Suprapubic skin (tissue), 4 donors: ENCODE measurements around the gene NEURL1B. TPM values are rescaled to one million over a fixed set of nuclear protein-coding genes. Genes with fewer than 3 reads are reported as not detected.

Experiments used
- DNase-seq, 2 donors: peaks; one replicate each; pipeline ENCODE4 v3.0.0-alpha.2; 2019; ENCODE audit warnings: low spot score in 2 of 2
- H3K27ac ChIP-seq: fragments of 200-600 bp; sonication (generic); one replicate; pipeline ENCODE4 v1.5.1; 2019
- H3K27me3 ChIP-seq: fragments of 200-600 bp; sonication (generic); one replicate; pipeline ENCODE4 v1.5.1; 2019
- H3K36me3 ChIP-seq: fragments of 200-600 bp; sonication (generic); one replicate; pipeline ENCODE4 v1.5.1; 2019
- H3K4me1 ChIP-seq: fragments of 200-600 bp; sonication (generic); one replicate; pipeline ENCODE4 v1.5.1; 2019
- H3K4me3 ChIP-seq: fragments of 200-600 bp; sonication (generic); one replicate; pipeline ENCODE4 v1.5.1; 2019; ENCODE audit warnings: mild to moderate bottlenecking
- H3K9me3 ChIP-seq: fragments of 200-600 bp; sonication (generic); one replicate; pipeline ENCODE4 v1.5.1; 2019
- EP300 ChIP-seq: sonication (generic); formaldehyde crosslinking; IDR thresholded peaks from one replicate; pipeline ENCODE4 v1.6.1; 2017; ENCODE audit warnings: antibody characterized with exemption
- POLR2A ChIP-seq, 2 donors: fragments of 450-650 bp; IDR thresholded peaks; one replicate each; pipeline ENCODE4 v1.6.1; 2017; ENCODE audit warnings: antibody characterized with exemption in 2 of 2, mild to moderate bottlenecking in 2 of 2, moderate library complexity in 2 of 2
- POLR2AphosphoS5 ChIP-seq, 3 donors: sonication (generic); formaldehyde crosslinking; IDR thresholded peaks; one replicate each; pipeline ENCODE4 v1.6.1; 2017; ENCODE audit warnings: antibody characterized with exemption in 3 of 3
- WGBS: methylation state at CpG from one replicate; pipeline ENCODE4 v1.1.5; 2018; 5-methylcytosine and 5-hydroxymethylcytosine counted together
- total RNA-seq, 4 donors: library from RNA; depleted of rRNA; stranded (reverse); fragments of >200 nt; gene quantifications; one replicate each; pipeline ENCODE4 v1.1.0, GENCODE V29; 2016
- TF ChIP-seq, protein P1 (sequence below), 2 donors: fragments of 200-600 bp in 1 of 2; fragments of 450-650 bp in 1 of 2; sonication (generic) in 1 of 2; IDR thresholded peaks; one replicate each; pipeline ENCODE4 v1.5.1; 2016 to 2019; ENCODE audit warnings: antibody characterized with exemption in 2 of 2, mild to moderate bottlenecking in 1 of 2, moderate library complexity in 1 of 2

The NEURL1B gene
- total RNA-seq, 4 donors from 2014 or later = 18.5 to 40.9 (median 30.4) TPM

DNA sequence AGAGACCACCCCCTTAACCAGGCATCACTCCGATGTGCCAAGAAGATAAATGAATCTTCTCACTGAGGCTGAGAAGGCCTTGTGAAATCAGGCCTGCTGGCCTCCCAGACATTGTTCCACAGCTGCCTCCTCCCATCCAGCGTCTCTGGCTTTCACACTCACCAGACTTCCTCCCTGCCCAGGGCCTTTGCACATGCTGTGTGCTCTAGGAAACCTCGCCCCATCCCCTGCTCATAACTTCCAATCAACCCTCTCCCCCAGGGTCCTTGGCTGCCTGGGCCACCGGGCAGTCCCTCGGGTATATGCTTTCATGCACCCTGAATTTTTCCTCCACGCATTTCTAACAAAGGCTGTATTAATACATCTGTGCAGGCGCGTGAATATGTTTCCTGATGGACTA lies 71.5 kb downstream of the NEURL1B start:
- H3K4me1 ChIP-seq = peaks cover 42% of the 10 kb centered on the region
- no peak overlapping the region for H3K4me3 ChIP-seq
- H3K36me3 ChIP-seq = no peaks in the 10 kb centered on the region
- no peaks in the 10 kb centered on the region for H3K27me3 ChIP-seq
- WGBS = 55% methylated on average over 7 of the region's 8 CpGs
- H3K27ac ChIP-seq = no peak overlapping the region
- no peak for DNase-seq
- no peak for TF ChIP-seq EP300
- TF ChIP-seq, protein P1, sequence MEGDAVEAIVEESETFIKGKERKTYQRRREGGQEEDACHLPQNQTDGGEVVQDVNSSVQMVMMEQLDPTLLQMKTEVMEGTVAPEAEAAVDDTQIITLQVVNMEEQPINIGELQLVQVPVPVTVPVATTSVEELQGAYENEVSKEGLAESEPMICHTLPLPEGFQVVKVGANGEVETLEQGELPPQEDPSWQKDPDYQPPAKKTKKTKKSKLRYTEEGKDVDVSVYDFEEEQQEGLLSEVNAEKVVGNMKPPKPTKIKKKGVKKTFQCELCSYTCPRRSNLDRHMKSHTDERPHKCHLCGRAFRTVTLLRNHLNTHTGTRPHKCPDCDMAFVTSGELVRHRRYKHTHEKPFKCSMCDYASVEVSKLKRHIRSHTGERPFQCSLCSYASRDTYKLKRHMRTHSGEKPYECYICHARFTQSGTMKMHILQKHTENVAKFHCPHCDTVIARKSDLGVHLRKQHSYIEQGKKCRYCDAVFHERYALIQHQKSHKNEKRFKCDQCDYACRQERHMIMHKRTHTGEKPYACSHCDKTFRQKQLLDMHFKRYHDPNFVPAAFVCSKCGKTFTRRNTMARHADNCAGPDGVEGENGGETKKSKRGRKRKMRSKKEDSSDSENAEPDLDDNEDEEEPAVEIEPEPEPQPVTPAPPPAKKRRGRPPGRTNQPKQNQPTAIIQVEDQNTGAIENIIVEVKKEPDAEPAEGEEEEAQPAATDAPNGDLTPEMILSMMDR (IDR thresholded peaks at IDR 0.05) = no peak
- no peak for TF ChIP-seq POLR2A (IDR thresholded peaks at IDR 0.05)
- no peak for TF ChIP-seq POLR2AphosphoS5 (IDR thresholded peaks at IDR 0.05)
- no peaks in the 10 kb centered on the region for H3K9me3 ChIP-seq

DNA sequence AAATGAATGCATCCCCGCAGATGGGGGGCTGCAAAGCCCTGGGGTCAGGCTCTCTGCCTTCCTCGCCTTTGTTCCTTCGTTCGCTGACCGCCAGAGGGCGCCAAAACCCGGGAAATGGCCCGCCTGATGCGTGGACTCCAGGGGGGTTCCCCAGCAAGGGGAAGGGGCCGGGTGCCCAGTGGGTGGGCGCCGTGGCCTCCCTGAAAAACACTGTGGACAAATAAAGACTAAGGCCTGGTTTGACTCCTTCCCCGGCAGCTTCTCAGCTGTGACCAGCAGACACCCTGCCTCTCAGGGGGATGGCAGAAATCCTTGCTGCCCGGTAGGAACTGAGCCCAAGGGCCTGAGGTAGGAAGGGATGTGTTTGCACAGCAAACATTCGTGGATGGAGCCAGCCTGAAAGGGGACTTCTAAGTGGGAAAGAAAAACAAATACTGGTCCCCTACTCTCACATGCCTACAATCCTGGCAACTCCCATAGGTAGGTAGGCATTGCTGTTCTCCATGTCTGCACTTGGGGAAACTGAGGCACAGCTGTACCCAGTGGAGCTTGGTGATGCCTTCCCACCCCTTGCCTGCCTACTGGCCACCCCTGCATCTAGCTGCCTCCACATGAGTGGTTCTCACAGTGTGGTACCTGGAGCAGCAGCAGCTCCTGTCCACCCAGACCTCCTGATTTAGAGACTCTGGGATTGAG lies 72.2 kb downstream of the NEURL1B start:
- Histone ChIP-seq H3K4me1 (peaks cover 43% of the 10 kb centered on the region), H3K9me3 (no peaks in the 10 kb centered on the region), H3K27me3 (no peaks in the 10 kb centered on the region), H3K27ac (no peak overlapping the region), H3K36me3 (no peaks in the 10 kb centered on the region), H3K4me3 (no peak overlapping the region)
- 0% methylated on average over 9 of the region's 15 CpGs for WGBS
- no peak for TF ChIP-seq POLR2A (IDR thresholded peaks at IDR 0.05)
- TF ChIP-seq, protein P1 (IDR thresholded peaks at IDR 0.05) = peak; percentile 74 to 84
- peak in 1 of 2 donors; percentile 85 for DNase-seq

DNA sequence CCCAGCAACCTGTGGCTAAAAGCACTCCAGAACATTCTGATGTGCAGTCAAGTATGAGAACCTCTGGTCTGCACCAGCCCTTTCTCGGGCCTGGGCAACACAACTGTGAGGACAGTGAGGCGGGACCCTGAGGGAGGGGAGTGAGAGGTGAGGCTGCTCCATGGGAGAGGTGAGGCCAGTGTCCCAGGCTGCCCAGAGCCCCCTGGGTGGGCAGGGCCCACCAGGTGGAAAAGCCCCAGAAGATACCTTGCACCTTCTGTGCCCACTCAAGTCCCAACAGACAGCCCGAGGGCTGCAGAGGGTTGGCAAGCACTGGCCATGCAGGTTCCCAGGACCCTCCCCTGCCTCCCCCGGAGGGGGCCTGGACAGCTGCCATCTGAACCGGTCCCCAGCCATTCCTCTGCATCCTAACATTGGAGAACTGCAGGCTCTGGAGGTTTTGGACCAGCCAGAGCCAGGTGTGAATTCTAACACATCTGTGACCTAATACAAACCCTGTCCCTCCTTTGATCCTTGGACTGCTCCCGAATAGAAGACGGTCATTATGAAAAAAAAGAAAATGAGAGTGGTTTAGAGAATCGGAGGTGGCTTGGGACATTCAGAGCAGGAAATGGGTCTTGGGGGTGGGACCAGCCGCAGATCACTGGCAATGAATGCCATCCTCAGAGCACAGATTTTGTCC lies 72.9 kb downstream of the NEURL1B start:
- no peak for TF ChIP-seq POLR2AphosphoS5 (IDR thresholded peaks at IDR 0.05)
- no peak for TF ChIP-seq POLR2A (IDR thresholded peaks at IDR 0.05)
- TF ChIP-seq, protein P1 (IDR thresholded peaks at IDR 0.05) = no peak
- TF ChIP-seq EP300 = no peak
- H3K27ac ChIP-seq = peak overlapping the region; percentile 78
- H3K27me3 ChIP-seq = no peaks in the 10 kb centered on the region
- H3K4me1 ChIP-seq = peaks cover 43% of the 10 kb centered on the region
- DNase-seq = peak in 1 of 2 donors; percentile 82
- no peak overlapping the region for H3K4me3 ChIP-seq
- H3K9me3 ChIP-seq = no peaks in the 10 kb centered on the region
- H3K36me3 ChIP-seq = no peaks in the 10 kb centered on the region
- 30% methylated on average over 6 of the region's 9 CpGs for WGBS

DNA sequence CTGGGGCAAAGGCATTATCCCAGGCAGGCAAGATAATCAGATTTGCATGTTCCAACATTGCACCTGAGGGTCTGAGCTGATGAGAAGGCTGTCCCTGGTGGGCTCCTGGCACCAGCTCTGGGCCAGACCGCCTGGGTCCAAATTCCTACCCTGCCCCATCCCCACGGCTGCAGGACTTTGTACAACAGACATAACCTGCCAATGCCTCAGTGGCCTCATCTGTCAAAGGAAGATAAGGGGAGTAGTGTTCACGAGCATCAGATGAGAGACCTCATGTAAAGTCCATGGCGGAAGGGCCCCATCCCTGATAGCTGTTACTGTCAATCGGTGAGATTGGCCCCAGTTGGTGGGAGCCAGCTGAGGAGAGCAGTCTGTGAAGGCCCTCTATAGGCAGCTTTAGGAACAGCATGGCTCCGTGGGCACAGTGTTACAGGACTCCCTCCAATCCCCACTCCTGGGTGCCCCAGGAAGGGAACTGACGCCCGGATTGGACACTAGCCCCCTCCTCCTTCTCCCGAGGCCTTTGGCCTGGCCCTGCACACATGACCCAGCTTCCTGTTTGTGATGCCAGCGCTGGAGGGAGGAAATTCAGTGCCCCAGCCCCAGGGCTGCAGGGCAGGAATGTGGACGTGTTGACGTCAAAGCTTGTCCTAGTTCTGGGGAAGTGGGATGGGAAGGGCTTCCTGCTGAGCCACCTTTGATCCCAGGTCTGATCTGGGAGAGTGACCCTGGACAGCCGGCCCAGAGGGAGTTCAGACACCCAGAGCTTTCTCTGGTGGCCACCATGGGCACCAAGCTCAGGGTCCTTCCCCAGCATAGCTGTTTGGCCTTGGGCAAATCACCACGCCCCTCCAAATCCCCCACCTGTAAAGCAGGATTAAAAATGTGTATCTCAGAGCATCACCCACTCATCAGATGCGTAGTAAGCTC lies 73.7 kb downstream of the NEURL1B start:
- TF ChIP-seq POLR2A (IDR thresholded peaks at IDR 0.05) (no peak), POLR2AphosphoS5 (IDR thresholded peaks at IDR 0.05) (peak; percentile 34 to 58 (median 46))
- TF ChIP-seq, protein P1 (IDR thresholded peaks at IDR 0.05) = peak; percentile 78 to 91

More for the DNA sequence above, 73.7 kb downstream of the NEURL1B start:
- H3K27ac ChIP-seq = peak overlapping the region; percentile 78
- WGBS = 80% methylated on average over 2 of the region's 15 CpGs
- H3K27me3 ChIP-seq = no peaks in the 10 kb centered on the region
- H3K4me1 ChIP-seq = peaks cover 43% of the 10 kb centered on the region
- no peaks in the 10 kb centered on the region for H3K9me3 ChIP-seq
- no peak overlapping the region for H3K4me3 ChIP-seq
- H3K36me3 ChIP-seq = no peaks in the 10 kb centered on the region
- DNase-seq = peak; percentile 91 to 94
